ENCODE data around the gene DHFR. TPM values are rescaled to one million over a fixed set of nuclear protein-coding genes. Genes with fewer than 3 reads are reported as not detected.

The DHFR gene
- total RNA-seq: 10.5 TPM
- long read RNA-seq, transcript DHFR-201 (6 exons, 3,917 nt): major isoform, 9 of 14 reads
- long read RNA-seq, partial matches to known transcripts: 0 of 14 reads
- long read RNA-seq, other reads (novel, unspliced or antisense): 5 of 14 reads

DNA sequence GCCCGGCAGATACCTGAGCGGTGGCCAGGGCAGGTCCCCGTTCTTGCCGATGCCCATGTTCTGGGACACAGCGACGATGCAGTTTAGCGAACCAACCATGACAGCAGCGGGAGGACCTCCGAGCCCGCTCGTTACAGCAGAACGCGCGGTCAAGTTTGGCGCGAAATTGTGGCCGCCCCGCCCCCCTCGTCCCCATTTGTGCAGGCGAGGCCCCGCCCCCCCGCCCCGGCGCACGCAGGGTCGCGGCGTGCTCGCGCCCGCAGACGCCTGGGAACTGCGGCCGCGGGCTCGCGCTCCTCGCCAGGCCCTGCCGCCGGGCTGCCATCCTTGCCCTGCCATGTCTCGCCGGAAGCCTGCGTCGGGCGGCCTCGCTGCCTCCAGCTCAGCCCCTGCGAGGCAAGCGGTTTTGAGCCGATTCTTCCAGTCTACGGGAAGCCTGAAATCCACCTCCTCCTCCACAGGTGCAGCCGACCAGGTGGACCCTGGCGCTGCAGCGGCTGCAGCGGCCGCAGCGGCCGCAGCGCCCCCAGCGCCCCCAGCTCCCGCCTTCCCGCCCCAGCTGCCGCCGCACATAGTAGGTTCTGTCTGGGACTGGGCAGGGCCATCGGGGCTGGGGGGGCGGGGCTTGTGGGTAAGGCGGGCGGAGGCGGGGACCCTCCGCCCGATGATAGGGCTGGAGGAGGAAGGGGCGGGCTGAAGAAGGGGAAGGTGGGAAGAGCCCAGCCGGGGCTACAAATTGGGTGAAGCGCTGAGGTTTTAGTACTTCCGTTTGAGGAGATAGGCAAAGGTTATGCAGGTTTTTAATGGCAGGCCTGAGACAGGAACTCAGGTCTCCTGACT is at the start of gene DHFR, which contains the start of gene MSH3:
DHFR (minus strand) TSS at position 593 of the 840 bp plus-strand sequence; CDS start at position 99, 494 bp downstream.
MSH3 (plus strand) TSS at position 262 of the 840 bp plus-strand sequence; CDS start at position 338, 76 bp downstream.
- Histone ChIP-seq H3K4me3 (peak within 1 kb of the TSS; percentile 85), H3K27ac (peak within 1 kb of the TSS; percentile 95), H3K9me3 (no peaks in the 10 kb centered on the region), H3K4me1 (peaks cover 17% of the 10 kb centered on the region), H3K27me3 (ENCODE audit: low read depth) (no peaks in the 10 kb centered on the region), H3K36me3 (peaks cover 31% of the 10 kb centered on the region)
- DNase-seq: peak; percentile 91
- TF ChIP-seq, protein P1, sequence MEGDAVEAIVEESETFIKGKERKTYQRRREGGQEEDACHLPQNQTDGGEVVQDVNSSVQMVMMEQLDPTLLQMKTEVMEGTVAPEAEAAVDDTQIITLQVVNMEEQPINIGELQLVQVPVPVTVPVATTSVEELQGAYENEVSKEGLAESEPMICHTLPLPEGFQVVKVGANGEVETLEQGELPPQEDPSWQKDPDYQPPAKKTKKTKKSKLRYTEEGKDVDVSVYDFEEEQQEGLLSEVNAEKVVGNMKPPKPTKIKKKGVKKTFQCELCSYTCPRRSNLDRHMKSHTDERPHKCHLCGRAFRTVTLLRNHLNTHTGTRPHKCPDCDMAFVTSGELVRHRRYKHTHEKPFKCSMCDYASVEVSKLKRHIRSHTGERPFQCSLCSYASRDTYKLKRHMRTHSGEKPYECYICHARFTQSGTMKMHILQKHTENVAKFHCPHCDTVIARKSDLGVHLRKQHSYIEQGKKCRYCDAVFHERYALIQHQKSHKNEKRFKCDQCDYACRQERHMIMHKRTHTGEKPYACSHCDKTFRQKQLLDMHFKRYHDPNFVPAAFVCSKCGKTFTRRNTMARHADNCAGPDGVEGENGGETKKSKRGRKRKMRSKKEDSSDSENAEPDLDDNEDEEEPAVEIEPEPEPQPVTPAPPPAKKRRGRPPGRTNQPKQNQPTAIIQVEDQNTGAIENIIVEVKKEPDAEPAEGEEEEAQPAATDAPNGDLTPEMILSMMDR (IDR thresholded peaks at IDR 0.05): peak; percentile 19
- intact Hi-C loops (cut with DNase I): no loop called here
- peak; percentile 94 to 97 for ATAC-seq

DNA sequence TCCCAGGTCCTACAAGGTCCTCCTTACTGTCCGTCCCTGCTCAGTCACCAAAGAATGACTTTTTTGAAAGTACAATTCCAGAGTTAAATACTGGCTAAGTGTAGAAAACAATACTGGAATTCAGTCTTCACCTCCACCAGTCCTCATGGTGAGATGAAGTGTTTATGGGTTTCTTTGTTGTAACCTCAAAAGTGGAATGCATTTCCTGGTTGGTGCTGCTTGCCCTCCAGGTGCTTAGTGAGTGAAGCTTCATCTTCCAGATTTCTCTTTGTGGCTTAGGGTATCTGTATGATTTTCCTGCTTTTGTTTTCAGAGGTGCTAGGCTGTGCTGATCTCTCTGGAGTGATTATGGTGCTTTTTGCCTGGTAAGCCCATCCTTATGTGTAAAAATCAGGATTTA is 49.4 kb upstream of the DHFR start:
- no peak overlapping the region for H3K4me3 ChIP-seq
- ATAC-seq (no peak), DNase-seq (no peak)
- no peaks in the 10 kb centered on the region for H3K9me3 ChIP-seq
- H3K4me1 ChIP-seq: no peaks in the 10 kb centered on the region
- peaks cover 24% of the 10 kb centered on the region for H3K36me3 ChIP-seq
- TF ChIP-seq, protein P1 (IDR thresholded peaks at IDR 0.05): no peak
- H3K27ac ChIP-seq: no peak overlapping the region
- no peaks in the 10 kb centered on the region for H3K27me3 ChIP-seq (ENCODE audit: low read depth)
- intact Hi-C loops (cut with DNase I): no loop called here

DNA sequence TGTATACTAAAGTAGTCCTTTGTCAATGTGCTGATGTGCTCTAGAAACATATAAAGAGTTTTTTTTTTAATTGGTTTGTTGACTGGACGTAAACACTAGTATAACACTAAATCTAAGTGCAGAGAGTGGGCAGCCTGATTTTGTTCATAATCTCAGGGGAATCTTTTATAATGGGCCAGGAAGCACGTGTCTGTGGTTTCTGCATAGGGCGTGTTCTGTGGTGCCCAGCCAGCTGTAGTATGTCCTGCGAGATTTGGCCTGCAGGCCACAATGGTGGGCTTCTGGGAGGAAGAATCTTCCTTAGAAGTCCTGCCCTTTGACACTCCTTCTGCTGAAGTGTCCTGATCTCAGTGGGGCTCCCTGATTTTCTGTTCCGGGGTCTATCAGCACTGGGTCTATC is 49.0 kb upstream of the DHFR start:
- DNase-seq: no peak
- Histone ChIP-seq H3K4me1 (no peaks in the 10 kb centered on the region), H3K36me3 (peaks cover 21% of the 10 kb centered on the region), H3K4me3 (no peak overlapping the region), H3K27ac (no peak overlapping the region), H3K9me3 (no peaks in the 10 kb centered on the region), H3K27me3 (ENCODE audit: low read depth) (no peaks in the 10 kb centered on the region)
- TF ChIP-seq, protein P1 (IDR thresholded peaks at IDR 0.05): no peak
- intact Hi-C loops (cut with DNase I): no loop called here
- no peak for ATAC-seq

DNA sequence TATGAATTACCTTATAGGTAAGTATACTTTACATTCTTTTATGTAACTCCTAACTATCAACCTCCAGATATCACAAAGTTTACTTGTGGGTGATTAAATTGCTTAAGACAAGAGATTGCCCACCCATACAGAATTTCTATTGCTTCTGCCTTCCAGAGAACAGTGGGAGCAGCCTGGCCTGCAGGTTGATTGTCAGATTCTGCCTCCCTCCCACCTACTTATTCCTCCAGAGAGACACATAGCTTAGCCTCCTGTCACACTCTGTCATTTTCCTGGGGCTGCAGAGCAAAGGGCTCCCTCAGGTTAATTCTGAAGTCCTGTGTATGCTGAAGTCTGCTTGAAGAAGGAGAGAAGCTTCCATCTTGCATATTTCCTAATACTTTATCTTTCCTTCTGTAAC is 48.5 kb upstream of the DHFR start:
- Histone ChIP-seq H3K9me3 (no peaks in the 10 kb centered on the region), H3K27ac (no peak overlapping the region), H3K36me3 (peaks cover 17% of the 10 kb centered on the region), H3K27me3 (ENCODE audit: low read depth) (no peaks in the 10 kb centered on the region), H3K4me1 (no peaks in the 10 kb centered on the region), H3K4me3 (no peak overlapping the region)
- no peak for ATAC-seq
- TF ChIP-seq, protein P1 (IDR thresholded peaks at IDR 0.05): no peak
- DNase-seq: no peak
- intact Hi-C loops (cut with DNase I): no loop called here

DNA sequence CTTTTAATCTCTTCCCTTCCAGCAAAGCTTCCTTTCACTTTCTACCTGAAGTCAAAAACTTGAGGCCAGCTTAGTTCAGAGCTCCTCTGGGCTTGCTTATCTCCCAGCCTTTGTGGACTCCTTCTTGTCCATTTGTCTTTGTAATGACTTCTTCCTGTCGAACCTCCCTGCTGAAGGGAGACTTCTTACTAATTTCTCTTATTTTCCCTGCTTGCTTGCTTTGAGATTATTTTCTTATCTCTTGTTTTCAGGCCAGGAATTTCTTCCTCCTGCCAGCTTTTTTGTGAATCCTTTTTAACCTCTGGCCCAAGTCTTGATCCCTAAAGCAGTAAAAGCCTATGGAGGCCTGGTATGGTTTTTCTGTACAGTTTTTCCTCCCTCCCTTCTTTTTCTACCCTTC is 46.8 kb upstream of the DHFR start:
- H3K36me3 ChIP-seq: peaks cover 10% of the 10 kb centered on the region
- H3K27me3 ChIP-seq (ENCODE audit: low read depth): no peaks in the 10 kb centered on the region
- no peaks in the 10 kb centered on the region for H3K9me3 ChIP-seq
- TF ChIP-seq, protein P1 (IDR thresholded peaks at IDR 0.05): no peak
- ATAC-seq (no peak), DNase-seq (no peak)
- intact Hi-C loops (cut with DNase I): no loop called here
- no peak overlapping the region for H3K4me3 ChIP-seq
- H3K4me1 ChIP-seq: no peaks in the 10 kb centered on the region
- no peak overlapping the region for H3K27ac ChIP-seq

Measured in lower lobe of right lung (tissue), 2 donors.